GM12875 (cell line): Measurements from ENCODE around the gene SLC6A13.

Experiments used
- H3K4me3 ChIP-seq: one replicate; pipeline ENCODE4 v1.5.1; 2011; ENCODE audit warnings: low read depth, low read length, control low read depth
- CTCF ChIP-seq: IDR thresholded peaks from 2 replicates; pipeline ENCODE4 v1.5.1; 2011; ENCODE audit warnings: low read depth, mild to moderate bottlenecking, control low read depth, inconsistent platforms, low read length, moderate library complexity, borderline replicate concordance; ENCODE audit not compliant: insufficient read depth

Gene SLC6A13

GRCh38 chr12:171743-172676 lies 90.6 kb downstream of the SLC6A13 start:
- no peak for TF ChIP-seq CTCF
- no peak overlapping the region for H3K4me3 ChIP-seq

- no peak for TF ChIP-seq CTCF
- H3K4me3 ChIP-seq = no peak overlapping the region
Observed at GRCh38 chr12:171276-171675, 91.4 kb downstream of the SLC6A13 start.
